Measurements from ENCODE around the gene TMEM259. TPM values are rescaled to one million over a fixed set of nuclear protein-coding genes. Genes with fewer than 3 reads are reported as not detected.

TMEM259 gene
- polyA plus RNA-seq, 1 experiment, result 111 TPM

DNA sequence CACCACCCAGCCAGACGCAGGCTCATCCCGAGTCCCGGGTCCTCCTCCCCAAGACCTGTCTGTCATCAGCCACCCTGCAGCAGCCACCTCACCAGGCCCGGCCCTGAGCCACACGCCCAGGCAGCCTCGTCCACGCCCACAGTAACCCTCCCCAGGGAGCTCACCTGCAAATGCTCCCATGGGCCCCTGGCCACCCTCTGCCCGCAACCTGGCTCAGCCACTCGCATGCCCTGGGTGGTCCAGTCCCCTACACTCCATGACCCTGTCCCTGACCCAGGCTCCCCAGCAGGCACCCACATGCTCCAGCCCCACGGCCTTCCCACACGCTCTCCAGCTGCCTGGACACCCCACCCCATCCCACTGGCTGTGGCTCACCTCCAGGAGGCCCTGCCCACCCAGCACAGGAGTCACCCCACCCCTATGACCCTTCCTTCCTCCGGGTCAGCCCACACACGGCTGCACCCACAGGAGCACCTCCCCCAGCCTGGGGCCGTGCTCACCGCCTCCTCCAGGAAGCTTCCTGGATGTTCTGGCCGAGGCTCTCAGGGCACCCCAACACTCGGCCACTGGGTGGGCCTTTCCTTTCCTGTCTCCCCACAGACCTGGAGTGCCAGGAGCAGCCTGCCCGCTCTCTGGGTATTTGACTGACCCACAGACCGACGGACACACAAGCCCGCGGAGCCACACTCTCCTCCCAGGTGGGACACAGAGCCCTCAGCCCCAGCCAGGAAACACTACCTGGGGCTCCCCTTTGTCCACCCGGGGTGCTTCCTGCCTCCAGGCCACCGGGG lies 3.6 kb downstream of the TMEM259 start:
- H3K4me3 ChIP-seq (ENCODE audit: low read depth, low read length), result no peak overlapping the region
- H3K36me3 ChIP-seq (ENCODE audit: control insufficient read depth, insufficient read depth, low read length), result peaks cover 15% of the 10 kb centered on the region
- no peak for DNase-seq (ENCODE audit: low read depth)
- TF ChIP-seq, protein P1, sequence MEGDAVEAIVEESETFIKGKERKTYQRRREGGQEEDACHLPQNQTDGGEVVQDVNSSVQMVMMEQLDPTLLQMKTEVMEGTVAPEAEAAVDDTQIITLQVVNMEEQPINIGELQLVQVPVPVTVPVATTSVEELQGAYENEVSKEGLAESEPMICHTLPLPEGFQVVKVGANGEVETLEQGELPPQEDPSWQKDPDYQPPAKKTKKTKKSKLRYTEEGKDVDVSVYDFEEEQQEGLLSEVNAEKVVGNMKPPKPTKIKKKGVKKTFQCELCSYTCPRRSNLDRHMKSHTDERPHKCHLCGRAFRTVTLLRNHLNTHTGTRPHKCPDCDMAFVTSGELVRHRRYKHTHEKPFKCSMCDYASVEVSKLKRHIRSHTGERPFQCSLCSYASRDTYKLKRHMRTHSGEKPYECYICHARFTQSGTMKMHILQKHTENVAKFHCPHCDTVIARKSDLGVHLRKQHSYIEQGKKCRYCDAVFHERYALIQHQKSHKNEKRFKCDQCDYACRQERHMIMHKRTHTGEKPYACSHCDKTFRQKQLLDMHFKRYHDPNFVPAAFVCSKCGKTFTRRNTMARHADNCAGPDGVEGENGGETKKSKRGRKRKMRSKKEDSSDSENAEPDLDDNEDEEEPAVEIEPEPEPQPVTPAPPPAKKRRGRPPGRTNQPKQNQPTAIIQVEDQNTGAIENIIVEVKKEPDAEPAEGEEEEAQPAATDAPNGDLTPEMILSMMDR (IDR thresholded peaks at IDR 0.05; ENCODE audit: insufficient read depth, low read depth, low read length), result no peak
- ChIA-PET POLR2A (no interaction called here), CTCF (interaction anchor here (0.6 to 1.1 kb wide), 2 partner anchors 10 to 48 kb away, joined by 4 read pairs; no protein-coding TSS in a partner anchor)
- H3K27me3 ChIP-seq (ENCODE audit: control insufficient read depth, insufficient read depth, low read length), result no peaks in the 10 kb centered on the region

DNA sequence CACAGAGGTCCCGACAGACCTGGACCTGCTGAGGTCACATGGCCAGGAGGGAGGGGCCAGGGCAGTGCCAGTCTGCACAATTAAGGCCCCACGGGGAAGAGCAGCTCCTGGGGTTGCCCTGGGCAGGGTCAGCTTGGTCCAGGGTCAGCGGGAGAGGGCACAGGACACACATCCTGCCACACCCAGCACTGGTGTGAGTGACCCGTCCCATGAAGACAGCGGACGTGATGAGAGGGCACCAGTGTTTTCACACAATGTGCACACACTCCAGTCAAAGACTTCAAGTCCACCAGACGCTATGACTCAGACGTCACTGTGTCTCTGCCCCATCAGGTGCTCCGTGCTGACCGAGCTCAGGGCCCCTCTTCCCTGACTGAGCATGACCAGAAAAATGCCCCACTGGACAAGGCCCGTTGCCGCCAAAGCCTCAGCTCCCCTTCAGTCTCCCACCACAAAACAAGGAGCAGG lies 4.2 kb downstream of the TMEM259 start:
- TF ChIP-seq, protein P1 (IDR thresholded peaks at IDR 0.05; ENCODE audit: insufficient read depth, low read depth, low read length), result no peak
- ChIA-PET CTCF (interaction anchor here (0.6 to 1.1 kb wide), 2 partner anchors 10 to 48 kb away, joined by 4 read pairs; no protein-coding TSS in a partner anchor), POLR2A (no interaction called here)
- H3K36me3 ChIP-seq (ENCODE audit: control insufficient read depth, insufficient read depth, low read length), result peaks cover 18% of the 10 kb centered on the region
- no peaks in the 10 kb centered on the region for H3K27me3 ChIP-seq (ENCODE audit: control insufficient read depth, insufficient read depth, low read length)
- H3K4me3 ChIP-seq (ENCODE audit: low read depth, low read length), result no peak overlapping the region
- no peak for DNase-seq (ENCODE audit: low read depth)

DNA sequence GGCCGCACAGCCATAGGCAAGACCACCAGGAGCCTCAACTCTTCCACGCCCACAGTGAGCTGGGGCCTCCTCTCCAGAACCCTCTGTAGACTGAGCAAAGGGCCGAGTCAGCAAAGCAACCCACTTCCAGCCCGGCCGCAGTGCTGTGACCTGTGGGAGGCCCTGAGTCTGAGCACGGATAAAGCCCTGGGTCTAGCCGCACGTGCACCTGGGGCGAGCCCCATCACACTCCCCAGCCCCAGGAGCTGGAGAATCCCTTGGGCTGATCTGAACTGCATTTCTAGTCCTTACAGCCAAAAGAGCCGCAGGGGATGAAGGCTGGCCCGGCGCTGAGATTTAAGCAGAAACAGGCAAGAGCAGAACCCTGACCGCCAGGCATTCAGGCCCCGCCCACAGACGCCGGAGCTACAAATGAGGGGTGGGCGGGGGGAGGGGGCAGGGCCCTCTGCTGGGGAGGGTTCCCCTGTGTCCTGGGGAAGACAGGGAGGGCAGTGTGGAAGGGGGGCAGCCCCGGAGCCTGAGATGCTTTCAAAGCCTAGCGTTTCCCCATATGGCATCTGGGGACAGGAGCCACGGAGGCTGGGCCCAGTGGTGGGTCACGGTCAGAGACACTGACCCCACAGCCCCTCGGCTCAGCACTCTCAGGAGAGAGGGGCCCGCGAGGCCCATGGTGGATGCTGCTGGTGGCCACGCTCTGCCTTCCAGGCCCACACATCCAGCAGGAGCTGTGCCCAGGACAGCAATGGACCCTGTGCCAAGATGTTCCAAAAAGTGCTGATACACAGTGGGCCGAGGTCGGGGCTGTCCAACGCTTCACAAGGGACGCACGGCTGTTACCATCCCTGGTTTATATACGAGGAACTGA lies 4.9 kb downstream of the TMEM259 start:
- TF ChIP-seq, protein P1 (IDR thresholded peaks at IDR 0.05; ENCODE audit: insufficient read depth, low read depth, low read length), result no peak
- Histone ChIP-seq H3K27me3 (ENCODE audit: control insufficient read depth, insufficient read depth, low read length) (no peaks in the 10 kb centered on the region), H3K36me3 (ENCODE audit: control insufficient read depth, insufficient read depth, low read length) (peaks cover 18% of the 10 kb centered on the region), H3K4me3 (ENCODE audit: low read depth, low read length) (no peak overlapping the region)
- no peak for DNase-seq (ENCODE audit: low read depth)
- ChIA-PET CTCF (interaction anchor here (0.6 to 1.1 kb wide), 2 partner anchors 9 to 49 kb away, joined by 4 read pairs; no protein-coding TSS in a partner anchor), POLR2A (no interaction called here)

DNA sequence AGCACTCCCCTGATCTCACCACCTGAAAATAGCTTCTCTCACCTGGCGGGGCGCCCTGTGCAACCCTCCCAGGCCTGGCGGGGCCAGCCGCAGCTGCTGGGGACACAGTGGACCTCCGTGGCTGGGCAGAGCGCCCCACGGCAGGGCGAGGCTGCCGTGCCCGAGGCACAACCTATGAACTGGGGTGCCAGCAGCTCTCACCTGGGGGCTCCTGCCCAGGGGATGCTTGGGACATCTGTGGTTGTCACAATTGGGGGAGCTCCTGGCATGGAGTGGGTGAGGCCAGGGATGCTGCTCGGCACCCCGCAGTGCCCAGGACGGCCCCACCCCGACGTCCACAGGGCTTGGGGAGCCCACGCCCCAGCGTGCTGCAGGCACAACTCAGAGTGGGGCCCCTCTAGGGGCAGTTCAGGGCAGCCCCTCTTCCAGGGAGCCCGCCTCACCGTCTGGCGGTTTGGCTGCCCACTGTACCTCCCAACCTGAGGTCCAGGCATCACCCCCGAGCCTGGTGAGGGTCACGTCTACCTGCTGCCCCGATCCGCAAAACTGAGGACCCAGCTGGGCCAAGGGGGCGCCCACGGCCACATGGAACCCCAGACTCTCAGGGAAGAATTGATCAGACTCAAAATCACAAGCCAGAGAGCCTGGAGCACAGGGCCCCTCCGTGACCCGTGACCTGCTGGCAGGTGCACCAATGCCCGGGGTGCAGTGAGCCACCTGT lies 5.7 kb downstream of the TMEM259 start:
- ChIA-PET POLR2A (no interaction called here), CTCF (no interaction called here)
- no peak for DNase-seq (ENCODE audit: low read depth)
- TF ChIP-seq, protein P1 (IDR thresholded peaks at IDR 0.05; ENCODE audit: insufficient read depth, low read depth, low read length), result no peak
- peaks cover 21% of the 10 kb centered on the region for H3K36me3 ChIP-seq (ENCODE audit: control insufficient read depth, insufficient read depth, low read length)
- no peaks in the 10 kb centered on the region for H3K27me3 ChIP-seq (ENCODE audit: control insufficient read depth, insufficient read depth, low read length)
- no peak overlapping the region for H3K4me3 ChIP-seq (ENCODE audit: low read depth, low read length)

Data from BJ (cell line).